Prostate gland (tissue), 2 donors: ENCODE data around the gene DNAJC8.

Experiments
- CTCF ChIP-seq, 4 experiments: fragments of 200-600 bp in 2 of 4; fragments of 450-650 bp in 2 of 4; sonication (generic) in 2 of 4; IDR thresholded peaks; 1 replicate in 3 of 4; 2 replicates in 1 of 4; pipeline ENCODE4 v1.5.1; 2016 to 2019; ENCODE audit warnings: antibody characterized with exemption in 4 of 4, mild to moderate bottlenecking in 2 of 4, moderate library complexity in 2 of 4
- POLR2AphosphoS5 ChIP-seq: sonication (generic); formaldehyde crosslinking; IDR thresholded peaks from one replicate; pipeline ENCODE4 v1.6.1; 2017; ENCODE audit warnings: antibody characterized with exemption

- TF ChIP-seq CTCF (IDR thresholded peaks at IDR 0.05) (no peak), POLR2AphosphoS5 (no peak)
Measured at GRCh38 chr1:28265577-28265976, 32.7 kb upstream of the DNAJC8 start.
